ENCODE results near the gene TFEB. TPM values are rescaled to one million over a fixed set of nuclear protein-coding genes. Genes with fewer than 3 reads are reported as not detected.

The TFEB gene
- total and polyA plus RNA-seq, 2 donors (not counting 3 experiments of a cell fraction or from before 2014, with no cell fraction given): 4.9 to 6.6 TPM

- Histone ChIP-seq H3K4me3 (replicated peaks in 1 of 3; ENCODE audit: insufficient read depth in 1 of 3, low read depth in 1 of 3, low read length in 3 of 3) (no peak overlapping the region), H3K9me3 (replicated peaks; ENCODE audit: control insufficient read depth, insufficient read depth, low read length) (no peaks in the 10 kb centered on the region), H3K27me3 (ENCODE audit: control insufficient read depth in 2 of 2, insufficient read depth in 2 of 2, low read length in 2 of 2) (peaks cover 3 to 7% of the 10 kb centered on the region in 2 experiments), H3K27ac (ENCODE audit: insufficient read depth, low read depth, low read length) (no peak overlapping the region), H2AFZ (ENCODE audit: low read depth, low read length) (no peak overlapping the region), H3K4me1 (ENCODE audit: control insufficient read depth, extremely low read depth, insufficient read depth, low read length) (no peaks in the 10 kb centered on the region), H3K9me1 (replicated peaks; ENCODE audit: control insufficient read depth, extremely low read depth, insufficient read depth, low read length) (no peaks in the 10 kb centered on the region), H4K20me1 (replicated peaks; ENCODE audit: control insufficient read depth, extremely low read depth, insufficient read depth, low read length) (no peaks in the 10 kb centered on the region), H3K4me2 (ENCODE audit: insufficient read depth, low read length) (no peak overlapping the region), H3K79me2 (ENCODE audit: control insufficient read depth, insufficient read depth, low read length) (no peaks in the 10 kb centered on the region), H3K36me3 (ENCODE audit: control insufficient read depth in 2 of 2, extremely low read depth in 1 of 2, insufficient read depth in 2 of 2, low read length in 2 of 2) (no peaks in the 10 kb centered on the region), H3K9ac (replicated peaks; ENCODE audit: extremely low read depth, insufficient read depth, low read length) (no peak overlapping the region)
- dilution Hi-C loops (cut with MboI; ENCODE audit: extremely low pct_ligation_motif_present, low sequenced_read_pairs): no loop called here
- CTCF ChIA-PET: no interaction called here
- POLR2A ChIA-PET: no interaction called here
- no peak for FAIRE-seq
- TF ChIP-seq MAX (IDR thresholded peaks at IDR 0.05; ENCODE audit: insufficient read depth, insufficient read length) (no peak), EZH2 (IDR thresholded peaks at IDR 0.05; ENCODE audit: borderline replicate concordance, low read depth, low read length, severe bottlenecking) (no peak), CTCF (IDR thresholded peaks at IDR 0.05; ENCODE audit: extremely low read depth in 1 of 2, insufficient read depth in 1 of 2, low read depth in 1 of 2, low read length in 2 of 2) (no peak), POLR2AphosphoS5 (IDR thresholded peaks at IDR 0.05; ENCODE audit: insufficient read depth, low read depth, low read length) (no peak), MYC (IDR thresholded peaks at IDR 0.05; ENCODE audit: low read depth, low read length) (no peak), POLR2A (IDR thresholded peaks at IDR 0.05; ENCODE audit: low read depth, low read length) (no peak), JUN (IDR thresholded peaks at IDR 0.05; ENCODE audit: borderline replicate concordance, insufficient read depth, insufficient read length, low read depth) (no peak), FOS (IDR thresholded peaks at IDR 0.05; ENCODE audit: borderline replicate concordance, insufficient read depth, low read length) (no peak), GATA2 (IDR thresholded peaks at IDR 0.05; ENCODE audit: insufficient read depth, insufficient read length, low read depth, low read length) (no peak)
- DNase-seq (ENCODE audit: low read depth, low spot score): no peak
- intact Hi-C loops (cut with micrococcal nuclease): no loop called here
- BruUV-seq (replicated peaks): no TSS peak
These were observed 20.9 kb upstream of the TFEB start for GRCh38 chr6:41756354-41756753.

Measured in endothelial cell of umbilical vein (primary cell).